Dermis lymphatic vessel endothelial cell (primary cell): ENCODE measurements around the gene PLAAT4. TPM values are rescaled to one million over a fixed set of nuclear protein-coding genes. Genes with fewer than 3 reads are reported as not detected.

Experiments
- total RNA-seq: library from RNA; depleted of rRNA; stranded (reverse); fragments of >200 nt; gene quantifications from 2 replicates; pipeline ENCODE4 v1.2.1, GENCODE V29; 2014

Gene PLAAT4, protein sequence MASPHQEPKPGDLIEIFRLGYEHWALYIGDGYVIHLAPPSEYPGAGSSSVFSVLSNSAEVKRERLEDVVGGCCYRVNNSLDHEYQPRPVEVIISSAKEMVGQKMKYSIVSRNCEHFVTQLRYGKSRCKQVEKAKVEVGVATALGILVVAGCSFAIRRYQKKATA
- total RNA-seq = 4.8 and 6.3 TPM in 2 replicates

DNA sequence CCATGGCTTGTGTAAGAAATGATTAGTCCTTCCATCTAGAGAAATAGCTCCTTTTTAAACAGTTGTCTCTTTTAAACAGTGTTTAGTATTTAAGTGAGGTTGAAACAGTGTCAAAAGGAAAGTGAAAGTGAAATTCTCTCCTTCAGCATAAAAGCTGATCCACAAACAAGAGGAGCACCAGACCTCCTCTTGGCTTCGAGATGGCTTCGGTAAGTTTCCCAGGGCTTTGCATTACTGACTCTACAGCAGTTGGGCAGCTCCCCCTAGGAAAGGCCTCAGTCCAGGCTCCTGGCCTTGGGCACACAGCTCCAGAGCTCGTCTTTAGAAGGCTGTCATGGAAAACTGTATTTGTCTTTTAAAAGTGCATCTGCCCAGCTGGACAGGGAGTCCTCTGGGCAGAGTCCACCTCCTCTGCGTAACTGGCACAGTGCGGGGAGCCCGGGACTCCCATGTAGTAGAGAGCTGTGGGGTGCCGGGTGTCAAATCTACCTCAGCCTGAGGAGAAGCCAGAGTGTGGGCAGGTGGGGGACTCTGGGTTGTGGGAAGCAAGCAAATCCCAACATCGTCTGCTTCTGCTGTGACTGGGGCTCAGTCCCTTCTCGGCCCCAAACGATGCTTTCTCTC lies at the start of gene PLAAT4:
TSS of gene PLAAT4 (plus strand) at position 140 of the 624 bp plus-strand sequence. CDS start at position 201, 61 bp downstream.

DNA sequence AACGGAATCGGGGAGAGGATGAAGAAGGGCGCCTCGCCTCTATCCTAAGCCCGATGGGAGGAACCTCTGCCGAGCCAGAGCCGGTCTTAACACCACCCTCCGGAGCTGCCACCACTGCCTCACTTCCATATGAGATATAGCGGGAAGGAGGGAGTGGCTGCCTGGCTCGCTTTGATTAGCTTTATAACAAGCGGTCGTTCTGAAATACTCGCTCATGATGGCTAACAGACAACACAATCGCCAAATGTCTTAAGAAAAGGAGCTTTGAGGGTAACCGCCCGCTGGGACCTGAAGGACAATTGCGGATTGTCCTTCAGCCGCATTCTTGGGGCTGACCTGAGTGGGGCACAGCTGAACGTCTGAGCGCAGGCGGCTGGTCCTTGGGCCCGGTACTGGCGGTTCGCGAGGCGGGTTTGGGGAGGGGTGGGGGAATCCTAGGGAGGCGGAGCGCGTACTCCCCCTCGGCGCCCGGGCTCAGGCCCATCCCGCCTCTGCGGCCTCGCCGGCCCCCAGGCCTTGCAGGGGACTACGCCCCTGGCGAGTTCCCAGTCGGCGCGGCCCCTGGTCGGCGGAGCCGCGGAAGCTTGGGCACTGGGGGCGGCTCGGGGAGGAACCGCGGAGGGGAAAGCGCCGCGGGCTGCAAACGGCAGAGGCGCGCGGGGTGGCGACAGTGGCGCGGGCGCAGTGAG lies 45.9 kb upstream of the PLAAT4 start, which contains the start of gene PLAAT5:
TSS of gene PLAAT5 (minus strand) at position 617 of the 689 bp plus-strand sequence. CDS start at position 484, 133 bp downstream.

DNA sequence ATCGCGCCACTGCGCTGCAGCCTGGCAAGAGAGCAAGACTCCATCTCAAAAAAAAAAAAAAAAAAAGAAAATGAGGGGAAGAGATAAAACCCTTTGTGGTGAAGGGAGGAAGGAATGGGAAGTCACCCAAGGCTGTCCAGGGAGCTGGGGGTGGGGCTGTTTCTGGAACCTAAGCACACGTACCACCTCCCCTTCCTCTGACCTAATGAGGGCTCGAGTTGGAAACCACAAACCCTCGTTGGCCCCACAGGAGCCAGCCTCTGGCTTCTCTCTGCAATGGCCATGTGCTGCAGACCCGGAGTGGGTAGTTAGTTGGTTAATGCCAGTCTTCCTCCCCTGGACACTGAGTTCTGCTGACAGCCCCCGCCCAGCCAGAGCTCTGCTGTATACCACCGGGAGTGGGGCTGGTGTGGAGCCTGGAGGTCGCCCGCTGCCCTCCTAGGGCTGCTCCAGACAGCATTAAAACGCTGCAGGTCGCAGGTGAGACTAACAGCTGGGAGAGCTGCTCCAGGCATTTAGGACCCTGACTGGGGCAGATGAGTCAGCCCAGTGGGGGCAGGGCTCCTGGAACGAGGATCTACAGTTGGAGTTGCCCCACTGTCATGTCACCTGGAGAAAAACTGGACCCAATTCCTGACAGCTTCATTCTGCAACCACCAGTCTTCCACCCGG lies 30.6 kb upstream of the PLAAT4 start, which contains the start of gene LGALS12:
TSS of gene LGALS12 (plus strand) at position 228 of the 672 bp plus-strand sequence. CDS start at position 603, 375 bp downstream.

DNA sequence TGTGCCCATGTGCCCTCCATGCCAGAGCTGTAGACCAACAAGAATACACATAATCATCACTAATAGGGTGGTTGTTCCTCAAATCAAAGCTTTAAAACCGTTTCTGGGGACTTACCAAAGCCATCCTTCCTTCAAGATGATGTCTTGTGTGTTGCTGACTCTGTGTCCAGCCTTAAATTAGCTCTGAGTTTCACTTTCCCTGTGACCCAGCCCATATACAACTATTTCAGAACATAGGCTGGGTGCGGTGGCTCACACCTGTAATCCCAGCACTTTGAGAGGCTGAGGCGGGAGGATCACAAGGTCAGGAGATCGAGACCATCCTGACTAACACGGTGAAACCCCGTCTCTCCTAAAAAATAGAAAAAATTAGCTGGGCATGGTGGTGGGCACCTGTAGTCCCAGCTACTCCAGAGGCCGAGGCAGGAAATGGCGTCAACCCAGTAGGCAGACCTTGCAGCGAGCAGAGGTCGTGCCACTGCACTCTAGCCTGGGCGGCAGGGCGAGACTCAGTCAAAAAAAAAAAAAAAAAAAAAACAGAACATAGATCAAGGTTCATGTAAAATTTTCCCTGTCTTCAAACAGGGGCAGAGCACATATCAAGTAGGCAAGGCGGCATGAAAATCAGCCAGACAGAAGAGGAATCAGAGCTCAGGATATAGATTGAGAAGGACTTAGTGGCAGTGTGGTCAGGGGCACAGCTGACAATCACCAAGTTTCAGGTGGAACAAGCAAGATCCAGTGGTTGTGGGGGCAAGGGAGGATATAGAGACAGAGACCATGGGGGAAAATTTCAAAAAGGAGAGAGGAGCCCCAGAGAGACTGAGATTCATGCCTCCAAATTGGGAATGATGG lies 26.8 kb downstream of the PLAAT4 start, which contains the start of gene PLAAT2:
TSS of gene PLAAT2 (minus strand) at position 179 of the 855 bp plus-strand sequence. CDS start at position 124, 55 bp downstream.

Other genes starting within 250 kb of the PLAAT4 start
- gene SLC22A9, start 167.0 kb upstream of the PLAAT4 start, total RNA-seq = not detected in 2 replicates
- gene PLAAT5, start 45.6 kb upstream of the PLAAT4 start, total RNA-seq = not detected in 2 replicates
- gene LGALS12, start 30.7 kb upstream of the PLAAT4 start, total RNA-seq = not detected in 2 replicates
- gene PLAAT2, start 26.6 kb downstream of the PLAAT4 start, total RNA-seq = 0.17 TPM in 1 of 2 replicates, not detected in the other
- 102 and 120 TPM in 2 replicates for gene PLAAT3, start 77.6 kb downstream of the PLAAT4 start, total RNA-seq
- gene ATL3, start 134.6 kb downstream of the PLAAT4 start, total RNA-seq = 107 and 110 TPM in 2 replicates
- 43.7 and 45.6 TPM in 2 replicates for gene RTN3, start 144.7 kb downstream of the PLAAT4 start, total RNA-seq
- 7.9 and 13.8 TPM in 2 replicates for gene ZFTA, start 232.0 kb downstream of the PLAAT4 start, total RNA-seq